GM18909 (cell line): ENCODE measurements around the gene GFRA1.
"Not testable (repeated sequence)": the region's sequence is repeated elsewhere in the genome, so short reads cannot be mapped to it uniquely, and the experiment has no call there.

ENCODE experiments used
- ATAC-seq: cut with Tn5 transposase; IDR thresholded peaks from one replicate; pipeline ENCODE4 v1.9.1; 2021; ENCODE audit warnings: mild to moderate bottlenecking; ENCODE audit not compliant: unreplicated experiment, poor library complexity

The GFRA1 gene

DNA sequence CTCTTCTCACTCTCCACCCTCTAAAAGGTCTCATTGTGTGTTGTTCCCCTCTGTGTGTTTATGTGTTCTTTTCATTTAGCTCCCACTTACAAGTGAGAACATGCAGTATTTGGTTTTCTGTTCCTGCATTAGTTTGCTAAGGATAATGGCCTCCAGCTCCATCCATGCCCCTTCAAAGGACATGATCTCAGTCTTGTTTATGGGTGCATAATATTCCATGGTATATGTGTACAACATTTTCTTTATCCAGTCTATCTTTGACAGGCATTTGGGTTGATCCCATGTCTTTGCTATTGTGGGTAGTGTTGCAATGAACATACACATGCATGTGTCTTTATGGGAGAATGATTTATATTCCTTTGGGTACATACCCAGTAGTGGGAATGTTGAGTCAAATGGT is 107.1 kb downstream of the GFRA1 start:
- not testable (repeated sequence) for ATAC-seq

DNA sequence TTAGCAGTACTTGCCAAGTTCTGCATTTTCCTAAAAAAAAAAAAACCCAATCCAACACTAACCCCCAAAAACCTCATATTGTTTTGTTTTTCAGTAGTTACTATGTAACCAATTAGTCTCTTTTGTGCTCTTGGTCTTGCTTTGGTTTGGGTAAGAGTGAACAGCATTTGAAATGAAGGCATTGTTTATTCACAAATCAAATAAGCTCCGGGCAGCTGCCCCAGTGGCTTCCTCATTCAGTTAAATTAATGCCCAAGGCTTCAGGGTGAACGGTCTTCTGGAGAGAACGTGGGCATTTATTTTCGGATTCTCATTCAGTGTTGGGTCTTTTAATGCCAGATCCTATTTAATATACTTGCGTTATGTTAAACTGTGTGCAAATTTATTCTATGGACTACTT is 108.7 kb downstream of the GFRA1 start:
- ATAC-seq: no peak

DNA sequence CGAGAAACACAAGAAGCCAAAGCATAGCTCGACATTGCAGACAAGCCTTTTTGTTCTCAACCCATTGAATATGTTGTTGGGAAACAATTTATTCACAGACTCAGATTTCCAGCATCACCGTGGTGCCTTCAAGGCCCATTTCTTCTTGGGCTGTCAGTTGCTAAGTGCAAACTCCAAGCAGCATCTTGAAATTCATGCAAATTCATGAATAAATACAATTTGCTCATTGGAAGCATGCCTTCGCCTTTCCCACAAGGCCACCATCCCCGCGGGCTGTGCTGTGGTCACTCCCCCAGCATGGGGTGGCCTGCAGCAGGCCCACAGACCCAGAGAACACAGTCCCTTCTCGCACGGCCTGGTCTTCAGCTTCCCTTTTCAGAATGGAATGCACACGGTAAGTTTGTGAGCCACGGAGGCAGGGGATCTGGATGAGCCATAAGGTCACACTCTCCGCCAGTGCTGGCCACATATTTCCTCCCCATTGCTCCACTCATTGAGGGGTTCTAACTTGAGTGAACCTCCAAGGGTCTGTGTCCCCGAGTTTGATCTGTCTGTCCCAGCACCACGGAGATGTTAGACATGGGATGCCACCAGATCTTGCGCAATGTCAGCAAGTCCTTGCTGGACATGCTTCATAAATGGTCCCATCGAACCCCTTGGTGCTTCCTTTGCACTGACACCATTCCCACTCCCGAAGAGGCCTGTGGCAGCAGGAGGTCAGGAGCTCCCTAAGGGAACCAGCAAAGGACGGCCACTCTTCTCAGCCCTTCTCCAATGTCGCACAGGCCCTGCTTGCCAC is 109.5 kb downstream of the GFRA1 start:
- ATAC-seq: no peak

DNA sequence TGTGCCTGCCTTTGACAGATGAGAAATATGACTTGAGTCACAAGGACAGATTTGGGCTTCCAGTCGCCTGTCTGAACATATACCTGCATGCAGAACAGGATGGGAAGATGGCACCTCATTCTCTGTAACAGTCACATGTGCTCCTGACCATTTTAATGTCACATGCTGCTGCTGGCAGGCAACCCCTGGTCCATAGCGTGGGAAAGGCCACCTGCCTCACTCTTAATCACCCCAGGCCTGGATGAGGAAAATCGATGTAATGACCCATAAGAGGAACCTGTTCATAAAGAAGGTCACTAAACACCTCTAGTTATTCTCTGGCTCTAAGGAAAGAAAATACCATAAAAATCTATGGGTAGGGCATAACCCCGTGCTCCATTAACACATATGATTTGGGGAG is 110.2 kb downstream of the GFRA1 start:
- ATAC-seq: no peak

DNA sequence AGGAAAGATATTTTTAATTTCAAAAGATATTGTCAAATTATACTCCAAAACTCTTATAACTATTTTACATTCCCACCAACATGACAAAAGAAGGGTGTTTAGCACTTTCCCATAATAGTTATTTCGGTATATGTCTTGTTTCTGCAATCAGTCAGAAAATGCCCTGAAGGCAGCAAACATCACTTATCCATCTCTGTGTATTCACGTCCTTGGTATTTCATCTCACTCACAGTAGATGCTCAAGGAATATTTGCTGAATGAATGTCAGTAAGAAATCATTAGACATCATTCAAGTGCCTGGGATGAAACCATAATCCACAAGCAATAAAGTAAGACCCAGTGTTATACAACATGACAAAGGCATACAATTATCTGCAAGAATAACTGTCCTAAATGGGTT is 112.7 kb downstream of the GFRA1 start:
- ATAC-seq: no peak

DNA sequence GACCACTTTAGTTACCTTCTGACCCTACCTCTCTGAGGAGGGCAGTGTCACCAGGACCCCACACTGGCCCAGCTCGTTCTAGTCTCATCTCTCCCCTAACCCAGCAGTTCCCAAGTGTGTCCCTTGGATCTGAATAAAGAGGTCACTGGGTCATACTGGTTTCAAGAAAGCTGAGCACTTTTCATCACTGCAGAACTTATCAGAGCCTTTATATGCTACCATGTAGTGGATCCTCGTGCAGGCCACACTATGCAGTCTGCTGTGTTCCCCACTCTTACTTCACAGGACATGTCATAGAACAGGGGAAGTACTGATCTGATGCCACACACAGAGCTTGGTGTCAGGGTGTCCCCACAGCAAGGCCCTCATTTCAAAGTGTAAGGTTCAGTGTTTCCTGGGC is 113.8 kb downstream of the GFRA1 start:
- no peak for ATAC-seq

DNA sequence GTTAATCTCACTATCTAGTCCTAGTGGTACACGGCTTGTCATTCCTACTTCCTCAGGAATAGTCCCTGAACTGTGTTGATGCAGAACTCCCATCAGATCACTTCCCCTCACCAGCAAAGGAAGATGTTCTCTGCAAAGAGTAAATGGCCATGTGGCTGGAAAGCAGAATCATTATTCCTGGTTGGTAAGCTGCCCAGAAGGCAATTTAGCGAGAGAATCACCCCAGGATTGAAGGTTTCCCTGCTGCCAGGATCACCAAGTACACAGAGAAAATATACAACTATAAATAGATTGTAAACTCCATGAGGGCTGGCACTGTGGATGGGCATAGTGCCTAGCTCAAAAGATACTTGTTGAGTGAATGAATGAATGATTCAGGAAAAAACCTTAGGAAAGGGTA is 115.0 kb downstream of the GFRA1 start:
- no peak for ATAC-seq

DNA sequence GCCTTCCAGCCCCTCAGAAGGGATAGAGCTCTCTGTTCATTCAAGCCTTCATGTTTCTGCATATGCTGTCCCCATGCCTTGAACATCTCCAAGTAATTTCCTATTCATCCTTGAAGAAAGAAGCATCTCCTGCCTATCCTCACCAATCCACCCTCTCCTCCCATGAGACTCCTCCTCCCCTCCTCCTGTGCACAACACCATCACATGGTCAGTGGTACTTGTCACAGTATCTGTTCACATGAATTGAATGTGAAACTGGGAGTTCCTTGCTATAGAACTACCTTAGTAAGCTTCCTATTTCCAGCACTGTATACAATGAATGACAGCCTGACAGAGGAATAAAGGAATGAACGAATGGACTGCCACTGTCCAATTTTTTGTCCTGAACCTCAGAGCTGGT is 115.5 kb downstream of the GFRA1 start:
- no peak for ATAC-seq

DNA sequence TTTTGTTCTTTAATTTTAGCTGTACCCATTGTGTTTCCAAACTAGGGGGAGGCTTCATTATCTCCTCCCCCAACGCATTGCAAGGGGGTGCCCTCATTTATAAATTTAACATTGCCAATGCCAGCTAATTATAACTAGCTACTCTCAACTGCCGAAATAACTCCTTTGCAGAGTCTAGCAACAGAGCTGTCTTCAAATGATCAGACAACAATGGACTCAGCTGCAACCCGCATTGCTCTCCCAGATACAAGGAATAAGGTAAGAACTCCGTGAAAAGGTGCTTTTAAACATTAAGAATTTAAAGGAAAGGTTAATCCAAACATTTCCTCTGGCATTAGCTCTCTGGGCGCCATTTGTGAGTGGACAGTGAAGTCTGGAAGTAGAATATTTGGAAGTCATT is 116.2 kb downstream of the GFRA1 start:
- no peak for ATAC-seq

DNA sequence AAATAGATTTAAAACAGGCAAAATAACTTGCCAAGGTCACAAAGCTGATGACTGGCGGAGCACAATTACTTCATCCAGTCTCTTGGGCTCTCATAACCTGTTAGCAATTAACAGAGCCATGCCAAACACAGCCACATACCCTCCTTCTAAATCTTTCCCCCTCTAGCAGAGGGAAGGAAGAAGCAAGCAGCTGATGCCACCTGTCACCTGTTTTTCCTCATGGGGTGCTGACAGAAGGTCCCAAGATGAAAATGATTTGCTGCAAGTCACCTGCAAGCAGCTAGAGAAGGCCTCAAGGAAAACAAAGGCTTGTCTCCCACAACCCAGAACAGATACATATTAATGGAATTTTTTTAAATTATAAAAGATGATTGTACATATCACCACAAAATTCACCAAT is 117.8 kb downstream of the GFRA1 start:
- no peak for ATAC-seq

DNA sequence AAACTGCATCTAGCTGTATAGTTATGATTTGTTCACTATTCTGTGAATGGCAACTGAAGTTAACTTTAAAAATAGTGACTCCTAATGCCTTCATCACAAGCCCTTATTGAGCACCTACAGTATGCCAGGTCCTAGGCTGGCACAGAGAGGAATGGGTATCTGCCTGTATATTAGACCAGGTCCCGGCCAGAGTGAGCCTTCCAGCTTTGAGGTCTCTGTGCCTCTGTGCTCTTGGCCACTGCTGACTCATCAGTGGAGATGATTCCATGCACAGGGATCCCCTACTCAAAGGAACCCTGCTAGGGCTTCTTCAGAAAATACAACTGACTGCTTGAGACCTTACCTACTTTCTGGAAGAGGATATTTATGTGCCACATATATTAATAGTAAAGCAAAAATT is 118.4 kb downstream of the GFRA1 start:
- ATAC-seq: no peak

DNA sequence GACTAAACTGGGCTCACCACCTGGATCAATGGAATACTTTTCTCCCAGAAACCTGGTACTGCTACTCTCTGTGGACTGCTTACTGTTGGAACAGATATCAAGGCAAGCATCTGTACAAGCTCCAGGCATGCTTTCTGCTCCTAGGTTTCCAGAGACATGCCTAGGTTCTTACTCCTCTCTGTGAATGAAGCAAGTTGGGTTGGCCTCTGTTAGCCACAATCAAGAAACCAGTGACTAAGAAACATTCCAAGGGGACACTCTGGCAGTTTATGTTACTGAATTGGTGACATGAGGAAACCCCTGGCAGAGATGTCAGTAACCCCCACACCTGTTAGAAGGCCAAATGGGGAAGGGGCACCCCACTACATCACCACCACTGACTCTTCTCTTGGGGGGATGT is 121.9 kb downstream of the GFRA1 start:
- no peak for ATAC-seq

DNA sequence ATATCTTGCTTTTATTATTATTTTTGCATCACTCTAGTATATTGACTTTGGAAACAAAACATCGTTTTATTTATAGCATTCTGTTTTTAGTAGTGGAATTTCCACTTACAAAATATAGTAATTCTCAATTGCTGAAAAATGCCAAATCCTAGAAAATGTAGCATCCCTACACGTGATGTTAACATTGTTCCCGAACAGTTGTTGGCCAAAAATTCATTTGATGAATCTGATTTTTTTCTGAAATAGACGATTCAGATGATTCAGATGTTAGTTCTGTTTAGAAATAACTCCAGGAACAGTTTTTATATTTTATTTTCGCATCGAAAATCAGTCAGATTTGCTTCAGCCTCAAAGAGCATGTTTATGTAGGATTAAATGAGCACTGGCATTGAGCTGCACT is 122.4 kb downstream of the GFRA1 start:
- no peak for ATAC-seq

DNA sequence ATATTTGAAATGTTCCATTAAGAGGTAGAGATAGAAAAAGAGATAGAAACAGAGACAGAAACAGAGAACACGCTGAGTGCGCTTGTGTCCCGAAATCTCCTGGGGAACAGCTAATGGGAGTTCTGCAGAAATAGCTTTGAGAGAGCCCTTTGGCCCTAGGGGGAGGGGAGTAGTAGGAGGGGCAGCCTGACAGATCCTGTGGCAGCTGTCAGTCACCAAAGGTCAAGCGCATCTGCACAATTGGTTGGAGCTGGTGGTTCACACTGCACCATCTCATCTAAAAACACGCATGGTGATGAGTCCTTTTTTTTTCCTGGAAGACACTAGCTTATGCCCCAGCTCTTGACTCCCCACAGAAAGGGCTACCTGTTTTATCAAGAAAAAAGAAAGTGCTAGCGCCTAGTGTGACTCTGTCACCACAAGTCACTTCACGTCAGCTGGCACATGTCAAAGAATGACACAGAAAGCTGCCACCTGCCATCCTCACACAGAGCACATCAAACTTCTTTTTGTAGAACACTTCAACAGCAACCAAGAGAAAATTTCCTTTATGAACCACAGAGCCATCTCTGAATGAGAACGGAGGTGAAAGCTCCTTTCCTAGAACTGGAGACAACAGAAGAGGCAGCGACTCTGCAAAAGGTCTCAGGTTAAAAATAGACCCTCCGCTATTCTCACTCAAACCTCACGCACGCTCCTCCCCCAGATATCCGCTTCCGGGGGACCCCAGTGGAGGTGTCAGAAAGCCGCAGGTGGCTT is 125.7 kb downstream of the GFRA1 start:
- ATAC-seq: no peak

DNA sequence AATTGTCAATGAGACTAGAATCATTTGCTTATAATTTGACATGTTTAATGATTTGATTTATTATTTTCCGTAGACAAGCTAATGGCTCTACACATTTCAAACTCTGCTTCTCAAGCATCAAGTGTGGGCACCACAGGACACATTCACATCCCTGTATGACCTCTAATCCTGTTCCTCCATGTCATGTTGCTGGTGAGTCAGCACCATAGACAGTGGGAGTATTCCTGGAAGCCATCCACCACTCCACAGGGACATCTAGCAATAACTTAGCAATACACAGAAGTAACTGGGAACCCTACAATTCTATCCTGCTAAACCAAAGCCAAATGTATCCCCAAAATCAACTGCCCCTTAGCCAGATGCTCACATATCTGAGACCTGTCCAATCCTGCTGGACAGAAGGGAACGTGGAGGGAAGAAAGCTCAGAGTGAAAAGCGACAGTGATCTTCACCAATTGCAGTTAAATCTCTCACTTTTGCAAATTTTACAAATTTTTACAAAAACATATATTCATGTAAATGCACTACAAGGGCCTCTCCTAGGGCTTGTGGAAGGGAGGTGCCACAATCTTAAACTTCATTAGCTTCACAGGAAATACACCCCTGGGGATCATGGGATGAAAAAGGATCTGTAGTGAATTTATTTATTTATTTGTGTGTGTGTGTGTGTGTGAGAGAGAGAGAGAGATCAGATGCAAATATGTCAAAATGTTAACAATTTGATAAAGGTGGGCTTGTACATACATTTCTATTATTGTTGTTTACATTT is 126.5 kb downstream of the GFRA1 start:
- no peak for ATAC-seq

DNA sequence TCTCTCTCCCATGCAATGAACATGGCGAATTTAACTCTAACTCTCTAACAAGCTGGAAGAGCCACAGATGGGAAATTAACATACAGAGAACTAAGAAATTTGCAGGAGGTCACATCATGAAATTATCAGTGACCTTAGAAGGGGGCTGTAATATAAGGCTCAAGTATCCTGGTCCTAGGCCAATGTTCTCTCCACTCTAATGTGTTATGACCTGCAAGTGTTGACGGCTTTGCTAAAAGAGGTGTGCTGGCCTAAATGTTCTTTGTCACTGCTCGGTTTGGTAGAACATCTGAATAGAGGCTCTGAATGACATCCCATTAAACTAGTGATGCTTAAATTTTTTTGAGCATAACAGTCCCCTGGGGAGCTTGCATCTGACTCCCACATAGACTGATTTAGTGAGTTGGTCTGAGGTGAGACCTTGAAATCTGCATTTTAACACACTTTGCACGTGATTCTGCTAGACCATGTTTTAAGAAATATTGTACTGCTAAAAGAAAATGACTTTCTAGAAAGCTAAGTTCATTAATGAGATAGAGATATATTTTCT is 129.3 kb downstream of the GFRA1 start:
- no peak for ATAC-seq

DNA sequence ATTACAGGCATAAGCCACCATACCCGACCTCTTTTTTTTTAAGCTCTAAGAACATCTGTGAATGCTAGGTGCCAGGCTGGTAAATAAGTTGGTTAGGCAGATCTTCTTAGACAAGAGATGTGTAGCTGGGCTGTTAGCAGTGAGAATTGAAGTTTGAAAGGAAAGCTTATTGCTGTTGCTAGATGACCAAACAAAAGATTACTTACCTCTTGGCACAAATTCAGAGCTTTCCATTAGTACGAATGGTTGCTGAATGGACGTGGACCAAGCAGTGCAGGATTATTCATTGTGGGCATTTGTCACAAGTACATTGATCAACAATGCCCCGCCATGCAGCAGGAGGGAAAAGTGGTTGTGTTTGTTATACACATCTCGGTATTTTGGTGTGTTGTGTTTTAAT is 131.2 kb downstream of the GFRA1 start:
- no peak for ATAC-seq

DNA sequence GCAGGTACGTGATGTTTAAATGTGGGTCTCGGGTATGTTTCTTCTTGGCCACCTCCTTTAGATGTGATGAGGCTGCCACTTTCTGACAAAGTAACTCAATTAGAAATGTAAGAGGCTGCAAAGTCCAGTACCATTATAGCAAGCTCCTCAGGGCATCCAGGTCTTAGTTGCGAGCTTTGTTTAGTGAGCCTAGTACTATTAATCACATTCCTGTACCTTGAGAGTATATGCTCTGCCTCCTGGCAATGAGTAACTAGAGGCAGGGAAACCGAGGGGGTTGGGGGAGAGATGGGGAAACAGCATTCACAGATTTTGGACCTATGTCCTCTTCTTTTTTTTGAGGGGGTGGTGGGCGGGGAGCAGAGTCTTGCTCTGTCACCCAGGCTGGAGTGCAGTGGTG is 131.8 kb downstream of the GFRA1 start:
- no peak for ATAC-seq

DNA sequence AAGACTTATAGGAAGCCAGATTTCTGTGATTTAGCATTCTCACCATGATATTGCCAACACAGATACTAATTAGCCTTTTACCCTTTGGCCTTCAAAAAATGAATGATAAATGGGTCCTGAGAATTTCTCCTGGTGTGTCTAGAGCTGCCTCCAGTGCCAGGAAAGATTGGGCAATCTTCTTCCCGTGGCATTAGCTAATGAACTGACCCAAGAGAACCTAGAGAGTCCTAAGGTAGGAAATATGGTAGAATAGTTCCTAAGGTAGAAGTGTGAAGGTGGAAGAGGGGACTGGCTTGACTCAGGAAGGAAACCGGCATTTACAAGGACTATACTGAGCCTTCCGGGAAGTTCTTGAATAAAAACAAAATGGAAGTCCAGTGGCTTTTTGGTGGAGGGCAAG is 133.1 kb downstream of the GFRA1 start:
- ATAC-seq: no peak

DNA sequence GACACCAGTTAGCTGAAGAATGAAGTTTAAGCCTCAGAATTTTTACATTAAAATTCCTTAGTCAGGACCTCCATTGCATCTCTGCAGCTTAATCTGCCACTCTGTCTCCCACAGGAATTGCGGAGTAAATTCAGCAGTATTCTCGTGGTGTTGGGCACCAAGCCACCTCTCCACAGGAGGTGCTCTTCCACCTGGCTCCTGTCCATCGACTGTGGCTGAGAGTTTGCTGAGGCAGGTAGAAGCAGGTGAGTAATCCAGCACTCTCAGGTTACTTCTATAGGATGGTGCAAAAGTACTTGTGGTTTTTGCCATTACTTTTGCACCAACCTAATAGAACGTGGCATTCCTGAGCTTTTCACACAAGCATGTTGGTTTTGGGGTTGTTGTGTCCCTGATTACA is 134.1 kb downstream of the GFRA1 start:
- no peak for ATAC-seq

DNA sequence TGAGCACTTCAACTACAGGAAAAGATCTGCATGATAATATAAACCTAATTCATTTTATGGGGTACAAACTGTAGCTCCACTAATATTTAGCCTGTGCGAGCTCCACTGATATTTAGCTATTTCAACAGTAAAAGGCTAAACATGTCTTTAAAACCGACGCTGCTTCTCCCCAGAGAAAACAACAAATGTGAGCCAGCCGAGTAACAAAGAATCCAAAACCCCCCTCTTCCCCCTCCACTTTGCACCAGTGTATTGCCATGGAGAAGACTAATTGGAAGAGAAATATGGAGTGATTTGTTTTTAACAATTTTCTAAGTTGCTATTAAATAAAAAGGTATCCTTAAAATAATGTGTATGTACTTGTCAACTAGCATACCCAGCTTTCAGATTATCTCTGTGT is 136.7 kb downstream of the GFRA1 start:
- no peak for ATAC-seq
